Left ventricle myocardium inferior (tissue), 1 donor: ENCODE data around the gene NT5C. TPM values are rescaled to one million over a fixed set of nuclear protein-coding genes. Genes with fewer than 3 reads are reported as not detected.

Experiments
- DNase-seq: peaks from one replicate; pipeline ENCODE4 v3.0.0-alpha.2; 2020
- H3K27ac ChIP-seq: fragments of 200-600 bp; replicated peaks from 2 replicates; pipeline ENCODE4 v1.8.0; 2021
- H3K27me3 ChIP-seq: fragments of 200-600 bp; 2 replicates; pipeline ENCODE4 v1.8.0; 2021; ENCODE audit warnings: low read depth
- H3K36me3 ChIP-seq: fragments of 200-600 bp; 2 replicates; pipeline ENCODE4 v1.8.0; 2021
- H3K4me1 ChIP-seq: fragments of 200-600 bp; 2 replicates; pipeline ENCODE4 v1.8.0; 2021
- H3K4me3 ChIP-seq: fragments of 200-600 bp; 2 replicates; pipeline ENCODE4 v1.8.0; 2021; ENCODE audit warnings: mild to moderate bottlenecking, moderate library complexity
- H3K9me3 ChIP-seq: fragments of 200-600 bp; replicated peaks from 2 replicates; pipeline ENCODE4 v1.8.0; 2021
- intact Hi-C: fragments of 100-400 bp; cut with micrococcal nuclease; formaldehyde crosslinking; loops from one replicate; pipeline ENCODE4 v1.11.0; 2022
- total RNA-seq: library from RNA; stranded (reverse); fragmentation: NEBNext Ultra II Directional; extraction: Animal tissue kit (Norgen Biotek cat#: 25700); gene quantifications from one replicate; pipeline ENCODE4 v1.2.1, GENCODE V29; 2021
- TF ChIP-seq, protein P1 (sequence below): fragments of 200-600 bp; IDR thresholded peaks from 2 replicates; pipeline ENCODE4 v1.8.0; 2021; ENCODE audit warnings: antibody characterized with exemption, mild to moderate bottlenecking, borderline replicate concordance
- donor health status: DM: no; HTN: yes; CAD: no; lungs with severe emphysema.

Gene NT5C
- total RNA-seq, 1 donor from 2014 or later: 25.9 TPM

GRCh38 chr17:75084039-75084660 is 47.4 kb downstream of the NT5C start:
- H3K27ac ChIP-seq: no peak overlapping the region
- peaks cover 32% of the 10 kb centered on the region for H3K4me1 ChIP-seq
- no peaks in the 10 kb centered on the region for H3K9me3 ChIP-seq
- no peaks in the 10 kb centered on the region for H3K36me3 ChIP-seq
- H3K4me3 ChIP-seq: no peak overlapping the region
- DNase-seq: no peak
- H3K27me3 ChIP-seq: no peaks in the 10 kb centered on the region
- TF ChIP-seq, protein P1, sequence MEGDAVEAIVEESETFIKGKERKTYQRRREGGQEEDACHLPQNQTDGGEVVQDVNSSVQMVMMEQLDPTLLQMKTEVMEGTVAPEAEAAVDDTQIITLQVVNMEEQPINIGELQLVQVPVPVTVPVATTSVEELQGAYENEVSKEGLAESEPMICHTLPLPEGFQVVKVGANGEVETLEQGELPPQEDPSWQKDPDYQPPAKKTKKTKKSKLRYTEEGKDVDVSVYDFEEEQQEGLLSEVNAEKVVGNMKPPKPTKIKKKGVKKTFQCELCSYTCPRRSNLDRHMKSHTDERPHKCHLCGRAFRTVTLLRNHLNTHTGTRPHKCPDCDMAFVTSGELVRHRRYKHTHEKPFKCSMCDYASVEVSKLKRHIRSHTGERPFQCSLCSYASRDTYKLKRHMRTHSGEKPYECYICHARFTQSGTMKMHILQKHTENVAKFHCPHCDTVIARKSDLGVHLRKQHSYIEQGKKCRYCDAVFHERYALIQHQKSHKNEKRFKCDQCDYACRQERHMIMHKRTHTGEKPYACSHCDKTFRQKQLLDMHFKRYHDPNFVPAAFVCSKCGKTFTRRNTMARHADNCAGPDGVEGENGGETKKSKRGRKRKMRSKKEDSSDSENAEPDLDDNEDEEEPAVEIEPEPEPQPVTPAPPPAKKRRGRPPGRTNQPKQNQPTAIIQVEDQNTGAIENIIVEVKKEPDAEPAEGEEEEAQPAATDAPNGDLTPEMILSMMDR: no peak
- intact Hi-C loops: no loop called here

DNA sequence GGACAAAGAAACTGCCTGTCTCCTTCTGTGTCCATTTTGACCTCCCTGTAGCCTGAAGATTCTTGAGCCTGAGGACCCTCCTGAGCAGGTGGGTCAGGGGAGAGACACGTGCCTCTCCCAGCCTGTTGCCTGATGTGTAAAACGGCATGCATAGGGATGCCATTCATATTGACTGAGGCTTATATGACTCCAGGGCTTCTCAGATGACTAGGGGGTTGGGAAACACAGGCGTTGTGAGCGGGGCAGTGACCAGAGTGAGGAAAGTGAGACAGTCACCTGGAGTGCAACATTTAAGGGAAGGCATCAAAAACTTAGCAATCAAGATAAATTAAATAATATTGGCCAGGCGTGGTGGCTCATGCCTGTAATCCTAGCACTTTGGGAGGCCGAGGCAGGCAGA is 48.9 kb downstream of the NT5C start:
- Histone ChIP-seq H3K9me3 (no peaks in the 10 kb centered on the region), H3K4me1 (peaks cover 32% of the 10 kb centered on the region), H3K27ac (no peak overlapping the region), H3K36me3 (no peaks in the 10 kb centered on the region), H3K4me3 (no peak overlapping the region), H3K27me3 (no peaks in the 10 kb centered on the region)
- intact Hi-C loops: no loop called here
- DNase-seq: no peak
- TF ChIP-seq, protein P1: no peak

- H3K27me3 ChIP-seq: no peaks in the 10 kb centered on the region
- intact Hi-C loops: no loop called here
- no peak overlapping the region for H3K27ac ChIP-seq
- peaks cover 33% of the 10 kb centered on the region for H3K4me1 ChIP-seq
- H3K9me3 ChIP-seq: no peaks in the 10 kb centered on the region
- DNase-seq: no peak
- TF ChIP-seq, protein P1: no peak
- H3K4me3 ChIP-seq: no peak overlapping the region
- H3K36me3 ChIP-seq: no peaks in the 10 kb centered on the region
These were observed 49.7 kb downstream of the NT5C start for GRCh38 chr17:75081611-75082540.

Other genes with a start within 250 kb of the NT5C start
- not detected for gene FADS6, start 238.1 kb downstream of the NT5C start, total RNA-seq
- gene USH1G, start 208.5 kb downstream of the NT5C start, total RNA-seq: not detected
- not detected for gene OTOP2, start 207.5 kb downstream of the NT5C start, total RNA-seq
- not detected for gene OTOP3, start 195.8 kb downstream of the NT5C start, total RNA-seq
- 7.2 TPM for gene HID1, start 159.0 kb downstream of the NT5C start, total RNA-seq
- 17.4 TPM for gene CDR2L, start 144.1 kb downstream of the NT5C start, total RNA-seq
- gene MRPL58, start 119.1 kb downstream of the NT5C start, total RNA-seq: 50.6 TPM
- gene ATP5PD, start 84.8 kb downstream of the NT5C start, total RNA-seq: 809 TPM
- 23.1 TPM for gene KCTD2, start 84.5 kb downstream of the NT5C start, total RNA-seq
- gene SLC16A5, start 43.8 kb downstream of the NT5C start, total RNA-seq: 8.4 TPM
- 6.2 TPM for gene ARMC7, start 21.8 kb downstream of the NT5C start, total RNA-seq
- 13.8 TPM for gene JPT1, start 22.8 kb upstream of the NT5C start, total RNA-seq
- 183 TPM for gene SUMO2, start 51.2 kb upstream of the NT5C start, total RNA-seq
- gene NUP85, start 73.9 kb upstream of the NT5C start, total RNA-seq: 21.2 TPM
- 18.8 TPM for gene GGA3, start 129.9 kb upstream of the NT5C start, total RNA-seq
- 115 TPM for gene MRPS7, start 130.1 kb upstream of the NT5C start, total RNA-seq
- 11.9 TPM for gene MIF4GD, start 139.5 kb upstream of the NT5C start, total RNA-seq
- gene SLC25A19, start 157.7 kb upstream of the NT5C start, total RNA-seq: 16.0 TPM